ENCODE data around the gene FGF14.

FGF14 gene

GRCh38 chr13:101798437-101798836, 603.4 kb downstream of the FGF14 start:
- H3K4me1 ChIP-seq (ENCODE audit: control insufficient read depth, insufficient read depth, low read length) = no peaks in the 10 kb centered on the region
- TF ChIP-seq ZXDB (tag by site-specific recombination; IDR thresholded peaks at IDR 0.05) (no peak), ZNF133 (tag by site-specific recombination; IDR thresholded peaks at IDR 0.05) (no peak), KLF16 (tag by site-specific recombination; IDR thresholded peaks at IDR 0.05) (no peak), ZNF169 (tag by site-specific recombination; IDR thresholded peaks at IDR 0.05) (no peak), SP2 (tag by site-specific recombination; IDR thresholded peaks at IDR 0.05) (no peak)
- H3K4me3 ChIP-seq (ENCODE audit: low read depth, low read length) = no peak overlapping the region
- CTCF ChIA-PET = no interaction called here
- H3K27ac ChIP-seq (ENCODE audit: extremely low read depth, low read depth, low read length) = no peak overlapping the region
- no peaks in the 10 kb centered on the region for H3K9me3 ChIP-seq (ENCODE audit: control insufficient read depth, insufficient read depth, low read depth, low read length)
- POLR2A ChIA-PET = no interaction called here
- H3K36me3 ChIP-seq (ENCODE audit: control insufficient read depth in 2 of 2, insufficient read depth in 1 of 2, low read length in 2 of 2) = no peaks in the 10 kb centered on the region

- ChIA-PET POLR2A (no interaction called here), CTCF (interaction anchor here (0.6 to 0.9 kb wide), 3 partner anchors 27 to 1206 kb away, joined by 3 to 4 read pairs (median 3); no protein-coding TSS in a partner anchor)
- H3K9me3 ChIP-seq (ENCODE audit: control insufficient read depth, insufficient read depth, low read depth, low read length) = no peaks in the 10 kb centered on the region
- no peak overlapping the region for H3K4me3 ChIP-seq (ENCODE audit: low read depth, low read length)
- no peaks in the 10 kb centered on the region for H3K4me1 ChIP-seq (ENCODE audit: control insufficient read depth, insufficient read depth, low read length)
- H3K27ac ChIP-seq (ENCODE audit: extremely low read depth, low read depth, low read length) = no peak overlapping the region
- H3K36me3 ChIP-seq (ENCODE audit: control insufficient read depth in 2 of 2, insufficient read depth in 1 of 2, low read length in 2 of 2) = no peaks in the 10 kb centered on the region
- TF ChIP-seq ZNF394 (tag by site-specific recombination; IDR thresholded peaks at IDR 0.05; ENCODE audit: borderline replicate concordance) (no peak), ZNF510 (tag by site-specific recombination; IDR thresholded peaks at IDR 0.05; ENCODE audit: insufficient replicate concordance) (no peak), GFI1B (tag by site-specific recombination; IDR thresholded peaks at IDR 0.05) (no peak), GLI4 (tag by site-specific recombination; IDR thresholded peaks at IDR 0.05) (no peak), ZNF843 (tag by site-specific recombination; IDR thresholded peaks at IDR 0.05) (no peak), ZNF488 (tag by site-specific recombination; IDR thresholded peaks at IDR 0.05) (no peak), ZNF792 (tag by site-specific recombination; IDR thresholded peaks at IDR 0.05) (no peak), ZNF549 (tag by site-specific recombination; IDR thresholded peaks at IDR 0.05) (no peak), MYNN (tag by site-specific recombination; IDR thresholded peaks at IDR 0.05; ENCODE audit: borderline replicate concordance) (no peak), ZNF391 (tag by site-specific recombination; IDR thresholded peaks at IDR 0.05; ENCODE audit: borderline replicate concordance, low read depth) (no peak), GLIS1 (tag by site-specific recombination; IDR thresholded peaks at IDR 0.05) (no peak), SETDB1 (IDR thresholded peaks at IDR 0.05; ENCODE audit: insufficient read length, low read length) (no peak), ZNF341 (tag by site-specific recombination; IDR thresholded peaks at IDR 0.05; ENCODE audit: low read depth) (no peak)
- TF ChIP-seq, protein P1, sequence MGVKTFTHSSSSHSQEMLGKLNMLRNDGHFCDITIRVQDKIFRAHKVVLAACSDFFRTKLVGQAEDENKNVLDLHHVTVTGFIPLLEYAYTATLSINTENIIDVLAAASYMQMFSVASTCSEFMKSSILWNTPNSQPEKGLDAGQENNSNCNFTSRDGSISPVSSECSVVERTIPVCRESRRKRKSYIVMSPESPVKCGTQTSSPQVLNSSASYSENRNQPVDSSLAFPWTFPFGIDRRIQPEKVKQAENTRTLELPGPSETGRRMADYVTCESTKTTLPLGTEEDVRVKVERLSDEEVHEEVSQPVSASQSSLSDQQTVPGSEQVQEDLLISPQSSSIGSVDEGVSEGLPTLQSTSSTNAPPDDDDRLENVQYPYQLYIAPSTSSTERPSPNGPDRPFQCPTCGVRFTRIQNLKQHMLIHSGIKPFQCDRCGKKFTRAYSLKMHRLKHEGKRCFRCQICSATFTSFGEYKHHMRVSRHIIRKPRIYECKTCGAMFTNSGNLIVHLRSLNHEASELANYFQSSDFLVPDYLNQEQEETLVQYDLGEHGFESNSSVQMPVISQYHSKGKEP (tag by site-specific recombination; IDR thresholded peaks at IDR 0.05) = no peak
- TF ChIP-seq, protein P2, sequence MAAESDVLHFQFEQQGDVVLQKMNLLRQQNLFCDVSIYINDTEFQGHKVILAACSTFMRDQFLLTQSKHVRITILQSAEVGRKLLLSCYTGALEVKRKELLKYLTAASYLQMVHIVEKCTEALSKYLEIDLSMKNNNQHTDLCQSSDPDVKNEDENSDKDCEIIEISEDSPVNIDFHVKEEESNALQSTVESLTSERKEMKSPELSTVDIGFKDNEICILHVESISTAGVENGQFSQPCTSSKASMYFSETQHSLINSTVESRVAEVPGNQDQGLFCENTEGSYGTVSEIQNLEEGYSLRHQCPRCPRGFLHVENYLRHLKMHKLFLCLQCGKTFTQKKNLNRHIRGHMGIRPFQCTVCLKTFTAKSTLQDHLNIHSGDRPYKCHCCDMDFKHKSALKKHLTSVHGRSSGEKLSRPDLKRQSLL (tag by site-specific recombination; IDR thresholded peaks at IDR 0.05) = no peak
- TF ChIP-seq, protein P3, sequence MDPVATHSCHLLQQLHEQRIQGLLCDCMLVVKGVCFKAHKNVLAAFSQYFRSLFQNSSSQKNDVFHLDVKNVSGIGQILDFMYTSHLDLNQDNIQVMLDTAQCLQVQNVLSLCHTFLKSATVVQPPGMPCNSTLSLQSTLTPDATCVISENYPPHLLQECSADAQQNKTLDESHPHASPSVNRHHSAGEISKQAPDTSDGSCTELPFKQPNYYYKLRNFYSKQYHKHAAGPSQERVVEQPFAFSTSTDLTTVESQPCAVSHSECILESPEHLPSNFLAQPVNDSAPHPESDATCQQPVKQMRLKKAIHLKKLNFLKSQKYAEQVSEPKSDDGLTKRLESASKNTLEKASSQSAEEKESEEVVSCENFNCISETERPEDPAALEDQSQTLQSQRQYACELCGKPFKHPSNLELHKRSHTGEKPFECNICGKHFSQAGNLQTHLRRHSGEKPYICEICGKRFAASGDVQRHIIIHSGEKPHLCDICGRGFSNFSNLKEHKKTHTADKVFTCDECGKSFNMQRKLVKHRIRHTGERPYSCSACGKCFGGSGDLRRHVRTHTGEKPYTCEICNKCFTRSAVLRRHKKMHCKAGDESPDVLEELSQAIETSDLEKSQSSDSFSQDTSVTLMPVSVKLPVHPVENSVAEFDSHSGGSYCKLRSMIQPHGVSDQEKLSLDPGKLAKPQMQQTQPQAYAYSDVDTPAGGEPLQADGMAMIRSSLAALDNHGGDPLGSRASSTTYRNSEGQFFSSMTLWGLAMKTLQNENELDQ (tag by site-specific recombination; IDR thresholded peaks at IDR 0.05; ENCODE audit: low read depth) = no peak
- TF ChIP-seq, protein P4, sequence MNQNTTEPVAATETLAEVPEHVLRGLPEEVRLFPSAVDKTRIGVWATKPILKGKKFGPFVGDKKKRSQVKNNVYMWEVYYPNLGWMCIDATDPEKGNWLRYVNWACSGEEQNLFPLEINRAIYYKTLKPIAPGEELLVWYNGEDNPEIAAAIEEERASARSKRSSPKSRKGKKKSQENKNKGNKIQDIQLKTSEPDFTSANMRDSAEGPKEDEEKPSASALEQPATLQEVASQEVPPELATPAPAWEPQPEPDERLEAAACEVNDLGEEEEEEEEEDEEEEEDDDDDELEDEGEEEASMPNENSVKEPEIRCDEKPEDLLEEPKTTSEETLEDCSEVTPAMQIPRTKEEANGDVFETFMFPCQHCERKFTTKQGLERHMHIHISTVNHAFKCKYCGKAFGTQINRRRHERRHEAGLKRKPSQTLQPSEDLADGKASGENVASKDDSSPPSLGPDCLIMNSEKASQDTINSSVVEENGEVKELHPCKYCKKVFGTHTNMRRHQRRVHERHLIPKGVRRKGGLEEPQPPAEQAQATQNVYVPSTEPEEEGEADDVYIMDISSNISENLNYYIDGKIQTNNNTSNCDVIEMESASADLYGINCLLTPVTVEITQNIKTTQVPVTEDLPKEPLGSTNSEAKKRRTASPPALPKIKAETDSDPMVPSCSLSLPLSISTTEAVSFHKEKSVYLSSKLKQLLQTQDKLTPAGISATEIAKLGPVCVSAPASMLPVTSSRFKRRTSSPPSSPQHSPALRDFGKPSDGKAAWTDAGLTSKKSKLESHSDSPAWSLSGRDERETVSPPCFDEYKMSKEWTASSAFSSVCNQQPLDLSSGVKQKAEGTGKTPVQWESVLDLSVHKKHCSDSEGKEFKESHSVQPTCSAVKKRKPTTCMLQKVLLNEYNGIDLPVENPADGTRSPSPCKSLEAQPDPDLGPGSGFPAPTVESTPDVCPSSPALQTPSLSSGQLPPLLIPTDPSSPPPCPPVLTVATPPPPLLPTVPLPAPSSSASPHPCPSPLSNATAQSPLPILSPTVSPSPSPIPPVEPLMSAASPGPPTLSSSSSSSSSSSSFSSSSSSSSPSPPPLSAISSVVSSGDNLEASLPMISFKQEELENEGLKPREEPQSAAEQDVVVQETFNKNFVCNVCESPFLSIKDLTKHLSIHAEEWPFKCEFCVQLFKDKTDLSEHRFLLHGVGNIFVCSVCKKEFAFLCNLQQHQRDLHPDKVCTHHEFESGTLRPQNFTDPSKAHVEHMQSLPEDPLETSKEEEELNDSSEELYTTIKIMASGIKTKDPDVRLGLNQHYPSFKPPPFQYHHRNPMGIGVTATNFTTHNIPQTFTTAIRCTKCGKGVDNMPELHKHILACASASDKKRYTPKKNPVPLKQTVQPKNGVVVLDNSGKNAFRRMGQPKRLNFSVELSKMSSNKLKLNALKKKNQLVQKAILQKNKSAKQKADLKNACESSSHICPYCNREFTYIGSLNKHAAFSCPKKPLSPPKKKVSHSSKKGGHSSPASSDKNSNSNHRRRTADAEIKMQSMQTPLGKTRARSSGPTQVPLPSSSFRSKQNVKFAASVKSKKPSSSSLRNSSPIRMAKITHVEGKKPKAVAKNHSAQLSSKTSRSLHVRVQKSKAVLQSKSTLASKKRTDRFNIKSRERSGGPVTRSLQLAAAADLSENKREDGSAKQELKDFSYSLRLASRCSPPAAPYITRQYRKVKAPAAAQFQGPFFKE (tag by site-specific recombination; IDR thresholded peaks at IDR 0.05; ENCODE audit: borderline replicate concordance) = no peak
These were observed 606.4 kb downstream of the FGF14 start for GRCh38 chr13:101795460-101795859.
